H1 (cell line): Measurements from ENCODE around the gene OSMR.

Experiments used
- BRCA1 ChIP-seq: IDR thresholded peaks from 2 replicates; pipeline ENCODE4 v1.6.1; 2012; ENCODE audit warnings: low read depth, low read length, improper control_type of control experiment
- CEBPB ChIP-seq: IDR thresholded peaks from 2 replicates; pipeline ENCODE4 v1.6.1; 2012; ENCODE audit warnings: low read depth, low read length
- EZH2 ChIP-seq: fragments of 200-600 bp; sonication (generic); IDR thresholded peaks from 2 replicates; pipeline ENCODE4 v1.7.1; 2012; ENCODE audit warnings: low read depth, mild to moderate bottlenecking, moderate library complexity, low read length, inconsistent platforms; ENCODE audit not compliant: severe bottlenecking
- TF ChIP-seq, protein P1 (sequence below), 3 experiments: IDR thresholded peaks; 1 replicate in 2 of 3; 2 replicates in 1 of 3; pipeline versions ENCODE4 v1.5.1 to v1.6.1; 2011; ENCODE audit warnings: low read length in 3 of 3, mild to moderate bottlenecking in 3 of 3, inconsistent platforms in 2 of 3, low read depth in 1 of 3, moderate library complexity in 1 of 3; ENCODE audit not compliant: insufficient read depth in 1 of 3; ENCODE audit errors: control extremely low read depth in 1 of 3
- TF ChIP-seq, protein P2 (sequence below): IDR thresholded peaks from 2 replicates; pipeline ENCODE4 v1.6.1; 2012; ENCODE audit warnings: inconsistent platforms

DNA sequence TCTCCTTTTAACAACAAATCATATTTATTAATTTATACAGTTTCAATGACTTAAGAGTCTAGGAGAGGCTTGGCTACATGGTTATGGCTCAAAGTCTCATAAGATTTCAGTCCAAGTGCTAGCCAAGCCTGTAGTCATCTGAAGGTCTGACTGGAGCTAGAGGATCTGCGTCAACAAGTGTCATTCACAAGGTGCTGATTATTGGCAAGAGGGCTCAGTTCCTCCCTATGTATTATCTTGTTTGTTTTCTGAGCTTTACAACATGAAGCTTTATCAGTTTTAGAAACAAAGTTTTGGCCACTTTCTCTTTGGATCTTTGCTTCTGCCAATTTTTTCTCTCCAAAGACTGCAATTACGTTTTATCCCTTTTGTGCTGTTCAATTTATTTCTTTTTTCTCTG is 133.7 kb downstream of the OSMR start:
- TF ChIP-seq, protein P1, sequence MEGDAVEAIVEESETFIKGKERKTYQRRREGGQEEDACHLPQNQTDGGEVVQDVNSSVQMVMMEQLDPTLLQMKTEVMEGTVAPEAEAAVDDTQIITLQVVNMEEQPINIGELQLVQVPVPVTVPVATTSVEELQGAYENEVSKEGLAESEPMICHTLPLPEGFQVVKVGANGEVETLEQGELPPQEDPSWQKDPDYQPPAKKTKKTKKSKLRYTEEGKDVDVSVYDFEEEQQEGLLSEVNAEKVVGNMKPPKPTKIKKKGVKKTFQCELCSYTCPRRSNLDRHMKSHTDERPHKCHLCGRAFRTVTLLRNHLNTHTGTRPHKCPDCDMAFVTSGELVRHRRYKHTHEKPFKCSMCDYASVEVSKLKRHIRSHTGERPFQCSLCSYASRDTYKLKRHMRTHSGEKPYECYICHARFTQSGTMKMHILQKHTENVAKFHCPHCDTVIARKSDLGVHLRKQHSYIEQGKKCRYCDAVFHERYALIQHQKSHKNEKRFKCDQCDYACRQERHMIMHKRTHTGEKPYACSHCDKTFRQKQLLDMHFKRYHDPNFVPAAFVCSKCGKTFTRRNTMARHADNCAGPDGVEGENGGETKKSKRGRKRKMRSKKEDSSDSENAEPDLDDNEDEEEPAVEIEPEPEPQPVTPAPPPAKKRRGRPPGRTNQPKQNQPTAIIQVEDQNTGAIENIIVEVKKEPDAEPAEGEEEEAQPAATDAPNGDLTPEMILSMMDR (IDR thresholded peaks at IDR 0.05; ENCODE audit: control extremely low read depth in 1 of 3, insufficient read depth in 1 of 3, low read depth in 1 of 3, low read length in 3 of 3), result no peak
- TF ChIP-seq, protein P2, sequence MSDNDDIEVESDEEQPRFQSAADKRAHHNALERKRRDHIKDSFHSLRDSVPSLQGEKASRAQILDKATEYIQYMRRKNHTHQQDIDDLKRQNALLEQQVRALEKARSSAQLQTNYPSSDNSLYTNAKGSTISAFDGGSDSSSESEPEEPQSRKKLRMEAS, result no peak
- TF ChIP-seq BRCA1 (no peak), CEBPB (no peak), EZH2 (no peak)
